HepG2 (cell line): ENCODE measurements around the gene NSUN3.

Experiments used
- CEBPB ChIP-seq: IDR thresholded peaks from 2 replicates; pipeline ENCODE4 v1.6.1; 2011; ENCODE audit warnings: low read depth, low read length, improper control_type of control experiment, borderline replicate concordance
- CTCF ChIP-seq: sonication (generic); formaldehyde crosslinking; IDR thresholded peaks from 2 replicates; pipeline ENCODE4 v1.5.0; 2020; ENCODE audit warnings: mild to moderate bottlenecking, missing genetic modification reagents, moderate library complexity
- MYNN ChIP-seq: sonication (generic); formaldehyde crosslinking; IDR thresholded peaks from 2 replicates; pipeline ENCODE4 v1.4.0; 2020; ENCODE audit warnings: mild to moderate bottlenecking, low read depth, missing genetic modification reagents
- SAP130 ChIP-seq: IDR thresholded peaks from 2 replicates; pipeline ENCODE4 v1.6.1; 2016; ENCODE audit warnings: low read depth
- SKIL ChIP-seq: sonication (generic); formaldehyde crosslinking; IDR thresholded peaks from 2 replicates; pipeline ENCODE4 v1.8.0; 2022; ENCODE audit warnings: missing genetic modification reagents, mild to moderate bottlenecking, moderate library complexity, borderline replicate concordance
- SMARCE1 ChIP-seq: fragments of 450-650 bp; IDR thresholded peaks from 2 replicates; pipeline ENCODE4 v1.6.1; 2017; ENCODE audit warnings: borderline replicate concordance
- ZBTB44 ChIP-seq: sonication (generic); formaldehyde crosslinking; IDR thresholded peaks from 2 replicates; pipeline ENCODE4 v1.4.0; 2020; ENCODE audit warnings: missing genetic modification reagents

GRCh38 chr3:94062513-94063404 lies at the start of gene NSUN3, which contains the start of gene DHFR2:
- TF ChIP-seq MYNN (CRISPR knock-in tag), result no peak
- TF ChIP-seq SKIL (CRISPR knock-in tag), result no peak
- TF ChIP-seq CEBPB, result no peak
- TF ChIP-seq ZBTB44, result no peak
- TF ChIP-seq CTCF, result no peak
- peak; percentile 80 for TF ChIP-seq SAP130
- no peak for TF ChIP-seq SMARCE1
